GM19397 (cell line): ENCODE results near the gene RAB23.

Experiments
- ATAC-seq: cut with Tn5 transposase; IDR thresholded peaks from one replicate; pipeline ENCODE4 v1.9.1; 2021; ENCODE audit warnings: mild to moderate bottlenecking, moderate library complexity; ENCODE audit not compliant: unreplicated experiment

The RAB23 gene

DNA sequence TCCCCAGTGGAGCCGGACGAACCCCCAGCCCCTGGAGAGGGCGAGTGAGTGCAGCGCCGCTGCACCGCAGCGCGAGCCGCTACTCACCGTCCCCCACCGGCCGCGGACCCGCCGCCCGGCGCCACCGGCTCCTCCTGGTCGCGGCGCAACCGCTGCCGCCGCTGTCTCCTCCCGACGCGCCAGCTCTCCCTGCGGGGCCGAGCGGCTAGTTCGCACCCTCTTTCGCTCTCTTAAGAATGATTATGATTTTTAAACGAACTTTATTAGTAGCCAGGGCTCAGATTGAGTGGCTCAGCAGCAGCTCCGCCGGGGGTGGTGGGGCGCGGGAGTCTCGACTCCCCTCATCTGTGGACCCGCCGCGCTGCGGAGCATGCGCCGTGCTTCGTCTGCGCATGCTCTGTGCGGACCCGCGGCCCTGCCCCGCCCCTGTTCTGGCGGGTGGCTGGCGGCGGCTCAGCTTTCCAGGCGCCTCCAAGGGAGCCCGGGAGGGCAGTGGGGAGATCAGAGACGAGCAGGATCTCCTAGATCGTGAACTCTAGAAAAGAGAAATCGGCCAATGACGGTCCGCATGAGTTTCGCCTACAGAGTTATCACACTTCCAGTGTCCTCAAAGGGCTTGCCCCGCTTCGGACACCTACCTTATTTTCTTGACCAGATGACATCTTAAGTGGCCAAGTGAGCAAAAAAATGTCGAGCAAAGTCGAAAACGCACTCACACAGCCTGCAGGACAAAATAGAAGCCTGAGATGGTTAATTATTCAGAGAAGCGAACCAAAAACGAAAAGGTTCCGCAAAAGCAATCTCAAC lies at the start of gene RAB23:
Gene RAB23, minus strand, starts transcription at position 372 of the 807 bp plus-strand sequence. CDS start 11,927 bp downstream, outside the sequence.
- peak; percentile 85 for ATAC-seq

DNA sequence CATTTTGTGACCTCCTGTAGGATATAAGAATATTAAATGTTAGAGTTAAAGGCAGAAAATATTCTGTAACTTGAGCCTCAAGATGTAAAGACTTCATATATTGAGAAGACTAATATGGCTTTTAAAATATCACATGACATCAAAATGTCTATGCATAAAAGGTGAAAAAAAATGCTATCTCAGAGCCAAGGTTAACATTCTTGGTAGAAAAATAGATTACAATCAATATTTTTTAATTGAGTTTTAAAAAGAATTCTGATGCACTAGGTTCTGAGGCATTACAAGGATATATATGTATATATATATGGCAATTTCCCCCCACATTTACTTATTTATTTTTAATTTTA lies 46.2 kb upstream of the RAB23 start:
- ATAC-seq, result no peak

DNA sequence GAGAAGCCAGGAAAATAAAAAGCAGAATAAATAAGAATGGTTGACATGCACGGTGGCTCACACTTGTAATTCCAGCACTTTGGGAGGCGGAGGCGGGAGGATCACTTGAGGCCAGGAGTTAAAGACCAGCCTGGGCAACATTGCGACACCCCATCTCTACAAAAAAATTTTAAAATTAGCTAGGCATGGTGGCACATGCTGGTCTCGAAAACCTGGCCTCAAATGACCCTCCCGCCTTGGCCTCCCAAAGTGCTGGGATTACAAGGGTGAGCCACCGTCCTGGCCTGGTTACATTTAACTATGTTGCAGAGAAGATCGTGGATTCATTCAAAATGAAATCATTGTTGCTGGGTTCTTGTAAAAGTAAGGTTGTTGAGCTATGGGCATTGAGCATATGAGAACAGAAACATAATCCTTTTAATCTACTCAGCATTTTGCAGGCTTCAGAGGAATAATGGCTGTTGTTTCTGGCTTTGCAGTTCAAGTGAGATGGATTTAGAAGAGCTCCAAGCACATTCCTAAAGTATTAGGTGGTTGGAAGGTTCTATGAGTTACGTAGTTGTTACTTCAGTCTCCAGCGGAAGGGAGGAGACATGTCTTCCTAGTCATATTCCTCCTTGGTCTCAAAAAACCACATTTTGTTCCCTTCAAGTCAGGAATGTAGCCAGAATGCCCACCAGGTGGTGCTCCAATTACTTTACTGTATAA lies 45.6 kb upstream of the RAB23 start:
- no peak for ATAC-seq

DNA sequence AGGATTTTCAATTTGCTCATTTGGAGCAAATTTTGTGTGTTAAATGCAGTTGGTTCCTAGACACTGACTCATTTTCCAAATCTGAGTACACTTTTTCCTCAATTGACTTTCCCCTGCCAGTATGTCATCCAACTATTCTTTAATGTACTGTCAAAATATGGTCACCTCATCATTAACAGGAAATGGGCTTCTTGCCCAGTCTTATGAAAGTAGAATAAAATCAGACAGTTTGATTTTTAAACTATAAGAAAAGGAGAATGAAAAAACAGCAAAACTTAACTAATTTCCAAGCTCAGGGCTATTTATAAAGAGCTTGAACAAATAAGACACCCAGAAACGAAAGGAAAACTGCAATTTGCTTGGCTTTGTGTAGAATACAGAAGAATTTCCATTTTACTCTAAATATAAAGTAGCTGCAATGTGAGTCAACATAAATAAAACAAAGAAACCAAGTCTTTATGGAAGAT lies 43.7 kb upstream of the RAB23 start:
- no peak for ATAC-seq

DNA sequence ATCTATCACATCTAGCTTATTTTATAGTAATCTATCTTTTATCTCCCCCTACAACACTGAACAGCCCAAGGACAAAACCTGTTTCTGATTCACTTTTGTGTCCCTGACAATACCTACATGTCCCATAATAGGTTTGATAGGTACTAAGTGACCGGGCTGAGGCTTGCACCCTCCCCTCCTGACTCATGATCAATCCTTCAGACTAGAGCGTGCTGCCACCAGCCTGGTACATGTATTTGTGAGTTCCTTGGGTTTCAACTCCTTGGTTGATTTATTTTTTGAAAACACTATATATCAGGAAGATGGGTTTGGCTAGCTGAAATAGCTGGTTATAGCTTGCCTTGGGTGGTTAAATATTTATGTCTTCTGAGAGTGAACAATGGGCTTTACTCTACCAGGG lies 41.6 kb upstream of the RAB23 start:
- ATAC-seq, result no peak

DNA sequence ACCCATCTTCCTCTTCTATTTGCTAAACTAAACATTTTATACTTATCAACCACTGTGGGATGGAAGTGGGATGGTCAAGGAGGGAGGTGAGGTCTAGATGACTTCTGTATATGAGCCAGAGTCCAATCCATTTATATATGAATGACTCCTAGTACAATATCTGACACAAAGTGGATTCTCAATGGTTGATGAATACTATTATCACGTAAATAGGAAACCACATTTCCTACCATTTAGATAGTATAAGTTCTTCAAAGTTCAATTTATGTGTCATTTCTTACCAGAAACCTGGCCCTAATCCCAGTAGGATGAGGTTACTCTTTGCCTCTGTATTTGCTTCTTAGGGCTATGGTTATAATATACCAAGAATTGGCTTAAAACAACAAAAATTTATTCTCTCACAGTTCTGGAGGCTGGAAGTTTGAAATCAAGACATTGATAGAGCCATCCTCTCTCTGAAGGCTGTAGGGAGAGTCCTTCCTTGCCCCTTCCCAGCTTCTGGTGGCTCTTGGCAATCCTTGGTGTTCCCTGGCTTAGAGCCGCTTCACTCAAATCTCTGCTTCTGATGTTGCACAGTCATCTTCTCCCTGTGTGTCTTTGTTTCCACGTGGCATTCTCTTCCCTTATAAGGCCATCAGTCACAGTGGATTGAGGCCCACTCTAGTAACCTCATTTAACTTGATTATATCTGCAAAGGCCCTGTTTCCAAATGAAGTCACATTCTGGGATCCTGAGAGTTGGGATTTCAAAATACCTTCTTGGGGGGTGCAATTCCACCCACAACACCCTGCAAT lies 41.0 kb upstream of the RAB23 start:
- ATAC-seq, result no peak

DNA sequence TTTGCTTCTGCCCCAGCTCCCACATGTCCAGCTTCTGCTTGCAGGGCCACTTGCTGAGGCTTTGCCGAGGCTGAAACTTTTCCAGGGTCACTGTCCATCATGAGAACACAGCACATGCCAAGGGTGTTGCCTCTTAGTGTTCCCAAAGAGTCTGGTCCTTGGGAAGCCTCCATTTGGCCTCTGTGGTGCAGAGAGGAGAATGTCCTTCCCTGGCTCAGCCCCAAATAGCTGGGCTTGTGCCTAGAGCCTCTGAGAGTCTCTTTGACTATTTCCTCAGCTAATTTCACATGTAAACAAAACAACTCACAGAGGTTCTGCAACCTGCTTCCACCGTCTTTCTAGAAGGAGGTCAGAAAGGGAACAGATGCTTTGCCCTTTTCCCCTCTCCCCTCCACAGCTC lies 40.4 kb upstream of the RAB23 start:
- ATAC-seq, result no peak

DNA sequence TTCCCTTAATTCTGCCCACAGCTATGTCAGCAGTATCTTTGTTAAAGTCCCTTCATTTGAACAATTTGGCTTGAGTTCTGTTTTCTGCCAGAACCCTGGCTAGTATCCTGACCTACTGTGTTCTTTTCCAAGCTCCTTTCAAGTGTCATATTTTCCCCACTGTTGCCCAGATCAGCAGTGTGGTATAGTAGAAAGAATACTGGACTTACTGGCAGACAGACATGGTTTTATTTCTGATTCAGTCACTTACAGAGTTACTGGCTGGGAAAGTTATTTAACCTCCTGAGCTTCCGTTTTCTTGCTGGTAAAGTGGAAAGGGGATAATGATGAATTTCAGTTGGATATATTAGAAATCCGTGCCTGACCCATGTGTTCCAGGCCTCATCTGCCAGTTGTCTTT lies 39.8 kb upstream of the RAB23 start:
- no peak for ATAC-seq

DNA sequence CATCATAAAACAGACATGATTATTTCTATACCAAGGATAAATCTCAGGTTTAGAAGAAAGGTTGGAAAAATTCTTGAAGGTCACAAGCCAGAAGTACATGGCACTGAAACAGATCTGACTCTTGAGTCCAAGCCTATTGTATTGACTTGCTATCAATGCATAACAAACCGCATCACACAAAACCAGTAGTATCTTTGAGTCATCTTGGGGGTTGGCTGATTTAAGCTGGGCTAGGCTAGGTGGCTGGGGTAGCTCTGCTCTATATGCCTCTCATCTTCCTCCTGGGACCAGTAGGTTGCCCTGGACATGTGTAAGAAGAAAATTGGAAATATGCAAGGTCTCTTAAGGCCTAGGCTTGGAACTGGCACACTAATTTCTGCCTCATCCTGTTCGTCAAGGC lies 37.0 kb upstream of the RAB23 start:
- ATAC-seq, result no peak

DNA sequence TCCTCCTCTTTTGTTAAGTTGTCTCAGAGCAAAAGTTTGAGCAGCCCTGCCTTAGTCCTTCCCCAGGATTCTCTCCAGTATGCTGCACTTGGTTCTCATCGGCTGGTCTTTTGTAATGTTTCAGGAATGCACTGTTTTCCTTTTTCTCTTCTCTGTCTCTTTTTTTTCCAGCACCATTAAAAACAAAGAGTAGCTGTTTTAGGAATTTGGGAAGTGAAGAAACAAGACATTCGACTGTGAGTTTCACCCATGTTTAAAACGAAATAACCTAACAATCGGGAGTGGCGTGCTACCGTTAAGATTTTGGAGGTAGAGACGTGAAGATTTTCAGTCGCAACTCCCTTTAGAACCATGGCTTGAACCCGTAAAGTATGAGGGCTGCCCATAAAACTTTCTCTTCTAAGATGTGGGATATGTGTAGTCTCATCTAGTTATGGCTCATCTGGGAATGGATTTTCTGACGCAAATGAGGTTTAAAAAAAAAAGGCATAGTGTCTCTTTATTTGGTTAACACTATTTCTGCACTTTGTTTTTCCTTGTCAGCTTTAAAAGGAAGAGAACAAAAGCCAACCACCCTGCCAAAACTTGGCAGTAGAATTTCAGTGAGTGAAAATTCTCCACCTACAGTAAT lies 35.9 kb upstream of the RAB23 start:
- no peak for ATAC-seq

DNA sequence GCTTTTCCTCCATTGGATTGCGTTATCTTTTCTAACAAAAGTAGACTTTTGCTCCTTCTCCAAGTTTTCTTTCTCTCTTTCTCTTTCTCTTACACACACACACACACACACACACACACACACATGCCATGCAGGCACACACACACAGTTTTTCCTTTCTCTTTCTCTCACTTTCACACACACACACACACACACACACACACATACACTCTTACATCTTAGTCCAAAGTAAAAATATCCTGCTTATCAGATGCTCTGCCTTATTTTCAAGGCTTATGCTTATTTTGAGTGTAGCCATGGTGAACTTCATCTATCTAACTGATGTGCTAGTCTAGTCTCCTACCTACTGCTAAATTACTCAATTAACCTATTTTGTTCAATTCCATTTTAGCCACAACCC lies 34.4 kb upstream of the RAB23 start:
- ATAC-seq, result no peak

DNA sequence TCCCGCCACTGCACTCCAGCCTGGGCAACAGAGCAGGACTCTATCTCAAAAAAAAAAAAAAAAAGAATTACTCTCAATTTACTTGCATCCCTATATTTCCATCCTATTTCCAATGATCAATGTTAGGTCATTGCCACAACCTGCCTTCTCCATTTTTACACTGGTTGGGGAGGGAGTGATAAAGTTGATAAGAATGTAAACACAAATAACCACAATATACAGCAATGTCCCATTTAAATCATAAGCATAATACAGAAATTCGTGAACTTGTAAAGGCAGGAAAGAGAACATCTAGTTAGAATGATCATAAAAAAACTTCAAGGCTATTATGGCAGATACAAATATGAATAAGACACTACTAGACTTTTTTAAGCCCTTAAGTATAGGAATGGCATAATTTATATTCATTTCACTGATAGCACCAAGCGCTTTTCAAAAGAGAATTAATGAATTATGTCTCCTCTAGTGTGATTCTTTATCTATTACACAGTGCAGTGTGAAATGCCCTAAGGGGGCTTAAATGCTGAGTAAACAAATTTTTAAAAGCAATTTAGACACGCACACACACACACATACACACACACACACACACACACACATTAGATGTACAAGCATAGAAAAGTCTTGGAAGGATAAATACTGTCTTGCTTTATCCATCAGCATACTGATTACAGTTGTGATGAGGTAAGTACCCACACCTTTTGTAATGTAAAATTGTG lies 33.5 kb upstream of the RAB23 start:
- ATAC-seq, result no peak

DNA sequence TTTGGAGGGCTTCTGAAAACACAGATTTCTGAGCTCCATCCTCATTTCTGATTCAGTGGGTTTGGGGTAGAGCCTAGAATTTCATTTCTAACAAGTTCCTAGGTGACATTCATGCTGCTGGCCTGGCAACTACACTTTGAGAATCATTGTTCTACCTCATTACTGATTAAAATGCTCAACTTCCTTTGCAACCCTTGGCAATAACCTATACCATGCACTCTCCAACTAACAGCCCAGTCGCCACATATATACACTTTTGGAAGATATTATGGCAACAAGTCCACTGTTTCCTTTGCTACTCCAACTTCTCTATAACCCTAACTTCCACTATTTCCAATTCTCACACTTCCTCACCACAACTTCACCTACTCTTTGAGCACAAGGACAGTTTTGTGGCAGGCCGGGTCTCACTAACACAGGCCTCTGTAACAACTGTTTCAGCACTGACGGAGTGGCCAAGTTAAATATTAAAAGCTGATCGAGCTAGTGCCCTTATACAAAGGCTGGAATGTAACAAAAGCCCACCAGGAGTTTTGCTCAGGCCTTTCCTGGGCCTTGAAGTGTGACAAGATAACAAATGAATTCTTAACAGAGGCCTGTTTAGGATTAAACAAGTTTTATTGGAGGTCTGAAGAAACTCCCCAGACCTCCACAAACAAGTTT lies 32.1 kb upstream of the RAB23 start:
- ATAC-seq, result no peak

DNA sequence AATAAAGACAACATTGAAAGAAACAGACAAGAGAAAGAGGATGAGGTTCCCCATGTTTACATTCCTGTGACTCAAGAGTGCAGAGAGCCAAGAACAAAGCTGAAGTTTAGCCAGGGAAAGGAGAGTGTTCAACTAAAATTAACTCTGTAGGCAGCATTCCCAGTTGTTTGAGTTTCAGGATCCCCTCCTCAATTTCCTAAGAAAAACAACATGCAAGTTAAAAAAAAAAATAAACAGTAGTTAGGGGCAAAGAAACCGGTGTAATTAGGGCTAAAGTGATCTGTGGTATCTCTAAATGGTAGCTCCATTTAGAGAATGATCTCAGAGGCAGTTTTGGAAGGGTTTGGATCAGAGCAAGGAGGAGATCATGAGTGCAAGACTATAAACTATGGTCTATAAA lies 30.9 kb upstream of the RAB23 start:
- no peak for ATAC-seq

DNA sequence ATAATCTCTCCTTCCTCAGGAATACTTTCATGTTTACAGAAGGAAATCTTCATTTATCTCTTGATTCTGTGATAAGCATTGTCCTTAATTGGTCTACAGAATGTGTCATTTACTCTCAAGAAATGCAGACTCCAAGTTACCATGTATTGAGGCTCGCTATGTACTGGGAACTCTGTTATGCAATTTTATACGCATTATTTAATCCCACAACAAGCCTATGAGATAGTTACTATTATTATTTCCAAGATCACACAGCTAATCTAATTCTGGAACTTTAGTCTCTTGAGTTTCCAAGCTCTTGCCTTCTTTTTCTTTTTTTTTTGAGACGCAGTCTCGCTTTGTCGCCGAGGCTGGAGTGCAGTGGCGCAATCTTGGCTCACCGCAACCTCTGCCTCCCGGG lies 30.0 kb upstream of the RAB23 start:
- ATAC-seq, result no peak

DNA sequence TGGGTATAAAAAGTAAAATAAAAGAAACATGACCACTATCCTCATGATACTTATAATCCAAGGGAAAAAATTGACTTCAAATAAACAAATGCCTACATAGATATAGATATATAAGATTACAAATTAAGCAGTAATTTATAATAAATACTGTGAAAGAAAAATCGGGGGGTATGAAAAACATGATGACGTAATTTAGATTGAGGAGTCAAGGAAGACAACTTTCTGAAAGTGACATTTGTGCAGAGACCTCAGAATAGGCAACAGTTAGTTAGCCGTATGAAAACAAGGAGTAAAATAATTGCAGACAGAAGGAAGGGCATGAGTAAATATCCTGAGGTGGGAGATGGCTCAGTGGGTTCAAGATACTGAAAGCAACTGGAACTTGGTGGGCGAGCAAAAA lies 28.2 kb upstream of the RAB23 start:
- no peak for ATAC-seq

DNA sequence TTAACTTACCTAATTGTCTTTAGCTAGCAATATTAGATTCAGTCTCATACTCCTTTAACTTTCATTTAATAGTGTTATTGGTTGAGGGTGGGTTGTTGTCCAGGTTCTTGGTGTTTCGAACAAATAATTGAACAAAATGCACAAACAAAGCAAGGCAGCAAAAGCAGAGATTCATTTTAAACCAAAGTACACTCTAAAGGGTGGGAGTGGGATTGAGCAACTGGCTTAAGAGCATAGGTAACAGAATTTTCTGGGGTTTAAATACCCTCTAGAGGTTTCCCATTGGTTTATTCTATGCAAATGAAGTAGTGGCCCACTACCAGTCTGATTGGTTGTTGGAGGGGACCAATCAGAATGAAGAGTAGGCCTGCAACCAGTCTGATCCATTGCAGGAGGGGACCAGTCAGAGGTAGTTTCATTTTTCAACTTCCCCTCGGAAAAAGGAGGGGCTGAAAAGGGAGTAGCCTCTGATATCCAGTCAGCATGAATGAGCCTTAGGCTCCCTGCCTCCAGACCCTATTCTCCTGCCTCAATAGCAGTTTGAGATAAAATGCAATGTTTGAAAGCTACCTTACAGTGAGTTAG lies 26.3 kb upstream of the RAB23 start:
- no peak for ATAC-seq

DNA sequence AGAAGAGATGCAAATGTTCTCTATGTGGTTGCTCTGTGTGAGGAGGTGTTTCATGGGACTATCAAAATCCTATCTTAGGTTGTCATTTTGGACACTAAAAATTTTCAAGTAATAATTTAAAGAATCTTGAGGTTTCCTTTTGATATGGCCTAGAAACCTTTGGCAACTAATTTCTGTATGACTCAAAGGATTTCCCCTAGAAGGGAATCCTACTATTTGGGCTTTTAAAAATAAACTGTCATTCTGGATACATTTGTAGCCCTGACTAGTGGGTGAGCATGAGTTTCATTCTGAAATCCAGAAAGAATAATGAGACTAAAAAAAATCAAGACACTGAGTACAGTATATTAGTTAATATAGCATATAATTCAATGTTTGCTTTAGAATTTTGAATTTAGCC lies 25.5 kb upstream of the RAB23 start:
- no peak for ATAC-seq

DNA sequence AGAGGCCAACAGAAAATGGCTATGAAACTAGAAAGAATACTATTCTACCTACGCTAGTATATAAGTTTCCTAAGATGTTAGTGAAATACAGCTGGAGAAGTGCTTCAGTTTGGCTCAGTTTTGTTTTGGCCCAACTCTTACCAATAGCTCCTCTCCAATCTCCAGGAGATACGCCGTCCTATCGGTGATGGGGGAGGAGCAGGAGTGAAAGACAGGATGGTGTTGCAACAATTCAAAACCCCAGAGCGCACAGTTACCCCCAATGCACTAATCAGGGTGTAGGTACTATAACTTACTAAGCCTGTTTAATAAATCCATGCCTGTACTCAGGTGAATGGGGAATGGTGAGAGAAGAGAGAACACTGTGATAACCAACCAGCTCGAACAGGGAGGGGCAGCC lies 24.2 kb upstream of the RAB23 start:
- no peak for ATAC-seq

DNA sequence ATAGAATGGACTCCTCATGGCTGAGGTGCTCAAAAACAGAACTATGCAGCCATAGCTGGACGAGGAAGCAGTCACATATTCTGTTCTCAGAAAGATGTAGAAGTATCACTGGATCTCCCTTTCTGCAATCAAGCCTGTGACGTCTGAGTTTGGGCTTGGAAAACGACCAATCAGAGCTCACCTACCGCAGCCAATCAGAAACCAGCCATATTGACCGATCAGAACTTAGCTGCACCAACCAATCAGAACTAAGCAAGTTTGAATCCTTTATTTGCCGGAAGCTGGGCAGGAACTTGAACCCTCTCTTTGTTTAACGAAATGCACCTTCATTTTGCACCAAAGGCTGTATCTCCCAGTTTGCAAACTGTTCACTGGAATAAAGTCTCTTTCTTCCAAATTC lies 21.8 kb upstream of the RAB23 start:
- ATAC-seq, result no peak
